Measurements from ENCODE around the gene PCSK6.

PCSK6 gene

GRCh38 chr15:101483462-101483861 is 6.0 kb downstream of the PCSK6 start:
- no peak for DNase-seq (ENCODE audit: low read depth in 1 of 2, low spot score in 1 of 2)

GRCh38 chr15:101482526-101483371 is 6.8 kb downstream of the PCSK6 start:
- no peak for DNase-seq (ENCODE audit: low read depth in 1 of 2, low spot score in 1 of 2)

- no peak for DNase-seq (ENCODE audit: low read depth in 1 of 2, low spot score in 1 of 2)
These were observed 7.5 kb downstream of the PCSK6 start for GRCh38 chr15:101481917-101482525.

GRCh38 chr15:101481381-101481705 is 8.2 kb downstream of the PCSK6 start:
- no peak for DNase-seq (ENCODE audit: low read depth in 1 of 2, low spot score in 1 of 2)

- DNase-seq (ENCODE audit: low read depth in 1 of 2, low spot score in 1 of 2): no peak
These were observed 8.7 kb downstream of the PCSK6 start for GRCh38 chr15:101480613-101481380.

GRCh38 chr15:101479851-101480612 is 9.5 kb downstream of the PCSK6 start:
- no peak for DNase-seq (ENCODE audit: low read depth in 1 of 2, low spot score in 1 of 2)

GRCh38 chr15:101479342-101479845 is 10.1 kb downstream of the PCSK6 start:
- no peak for DNase-seq (ENCODE audit: low read depth in 1 of 2, low spot score in 1 of 2)

GRCh38 chr15:101478701-101479341 is 10.7 kb downstream of the PCSK6 start:
- DNase-seq (ENCODE audit: low read depth in 1 of 2, low spot score in 1 of 2): no peak

GRCh38 chr15:101477851-101478362 is 11.6 kb downstream of the PCSK6 start:
- no peak for DNase-seq (ENCODE audit: low read depth in 1 of 2, low spot score in 1 of 2)

- no peak for DNase-seq (ENCODE audit: low read depth in 1 of 2, low spot score in 1 of 2)
These were observed 12.8 kb downstream of the PCSK6 start for GRCh38 chr15:101476756-101477155.

- DNase-seq (ENCODE audit: low read depth in 1 of 2, low spot score in 1 of 2): no peak
These were observed 14.5 kb downstream of the PCSK6 start for GRCh38 chr15:101474983-101475382.

GRCh38 chr15:101474233-101474632 is 15.3 kb downstream of the PCSK6 start:
- DNase-seq (ENCODE audit: low read depth in 1 of 2, low spot score in 1 of 2): no peak

- DNase-seq (ENCODE audit: low read depth in 1 of 2, low spot score in 1 of 2): no peak
These were observed 17.5 kb downstream of the PCSK6 start for GRCh38 chr15:101472033-101472432.

- no peak for DNase-seq (ENCODE audit: low read depth in 1 of 2, low spot score in 1 of 2)
These were observed 18.8 kb downstream of the PCSK6 start for GRCh38 chr15:101470548-101471239.

- no peak for DNase-seq (ENCODE audit: low read depth in 1 of 2, low spot score in 1 of 2)
These were observed 19.8 kb downstream of the PCSK6 start for GRCh38 chr15:101469520-101470288.

GRCh38 chr15:101466188-101466587 is 23.3 kb downstream of the PCSK6 start:
- DNase-seq (ENCODE audit: low read depth in 1 of 2, low spot score in 1 of 2): no peak

GRCh38 chr15:101464999-101465669 is 24.4 kb downstream of the PCSK6 start:
- no peak for DNase-seq (ENCODE audit: low read depth in 1 of 2, low spot score in 1 of 2)

- DNase-seq (ENCODE audit: low read depth in 1 of 2, low spot score in 1 of 2): no peak
These were observed 25.1 kb downstream of the PCSK6 start for GRCh38 chr15:101464256-101464998.

Measured in activated T-helper 1 cell treated with anti-CD3 and anti-CD28 coated beads, Interleukin-2, amount 50 U/mL, for 16 hours (primary cell).